ENCODE data around the gene ZNF217. TPM values are rescaled to one million over a fixed set of nuclear protein-coding genes. Genes with fewer than 3 reads are reported as not detected.

ZNF217 gene
- total RNA-seq, 1 experiment from 2014 or later, result 210 TPM

DNA sequence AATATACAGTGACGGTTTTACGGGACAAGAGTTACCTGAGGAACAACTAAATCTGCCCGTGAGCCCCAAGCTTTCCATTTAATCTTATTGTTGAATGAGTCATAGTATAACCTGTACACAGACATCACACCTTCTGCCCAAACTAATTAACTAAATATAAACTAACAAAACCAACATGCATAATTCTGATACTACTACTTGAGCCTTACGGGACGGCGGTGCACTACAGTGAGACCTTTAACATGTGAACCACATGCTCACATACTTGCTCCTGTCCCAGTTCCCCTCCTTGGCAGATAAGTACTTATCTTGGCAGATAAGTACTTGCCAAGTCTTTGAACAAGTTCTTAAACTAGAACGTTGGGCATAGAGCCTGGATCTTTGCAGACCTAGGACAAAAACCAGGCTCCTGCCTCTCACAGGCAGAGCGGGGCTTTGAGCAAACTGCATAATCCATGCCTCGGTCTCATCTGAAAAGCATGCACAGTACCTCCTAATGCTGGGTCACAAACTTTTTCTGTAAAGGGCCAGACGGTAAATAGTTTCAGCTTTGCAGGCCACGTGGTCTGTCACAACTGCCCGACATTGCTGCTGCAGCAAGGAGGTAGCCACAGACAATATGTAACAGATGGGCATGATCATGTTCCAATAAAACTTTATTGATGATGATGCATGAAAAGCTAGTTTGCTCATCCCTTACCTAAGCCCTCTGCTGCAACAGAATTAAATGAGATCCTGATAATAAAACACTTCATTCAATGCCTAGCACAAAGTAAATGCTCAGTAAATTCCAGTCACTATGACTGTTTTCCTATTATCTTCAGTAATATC lies 23.0 kb downstream of the ZNF217 start:
- TF ChIP-seq POLR2AphosphoS5 (IDR thresholded peaks at IDR 0.05; ENCODE audit: low read depth, low read length), result peak; percentile 0; the same call in 1 of the 2 replicates
- TF ChIP-seq, protein P1, sequence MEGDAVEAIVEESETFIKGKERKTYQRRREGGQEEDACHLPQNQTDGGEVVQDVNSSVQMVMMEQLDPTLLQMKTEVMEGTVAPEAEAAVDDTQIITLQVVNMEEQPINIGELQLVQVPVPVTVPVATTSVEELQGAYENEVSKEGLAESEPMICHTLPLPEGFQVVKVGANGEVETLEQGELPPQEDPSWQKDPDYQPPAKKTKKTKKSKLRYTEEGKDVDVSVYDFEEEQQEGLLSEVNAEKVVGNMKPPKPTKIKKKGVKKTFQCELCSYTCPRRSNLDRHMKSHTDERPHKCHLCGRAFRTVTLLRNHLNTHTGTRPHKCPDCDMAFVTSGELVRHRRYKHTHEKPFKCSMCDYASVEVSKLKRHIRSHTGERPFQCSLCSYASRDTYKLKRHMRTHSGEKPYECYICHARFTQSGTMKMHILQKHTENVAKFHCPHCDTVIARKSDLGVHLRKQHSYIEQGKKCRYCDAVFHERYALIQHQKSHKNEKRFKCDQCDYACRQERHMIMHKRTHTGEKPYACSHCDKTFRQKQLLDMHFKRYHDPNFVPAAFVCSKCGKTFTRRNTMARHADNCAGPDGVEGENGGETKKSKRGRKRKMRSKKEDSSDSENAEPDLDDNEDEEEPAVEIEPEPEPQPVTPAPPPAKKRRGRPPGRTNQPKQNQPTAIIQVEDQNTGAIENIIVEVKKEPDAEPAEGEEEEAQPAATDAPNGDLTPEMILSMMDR (IDR thresholded peaks at IDR 0.05), result no peak
- Histone ChIP-seq H3K4me1 (ENCODE audit: control insufficient read depth, insufficient read depth, low read length) (peaks cover 84% of the 10 kb centered on the region), H3K36me3 (ENCODE audit: control insufficient read depth, insufficient read depth, low read length) (peaks cover 64% of the 10 kb centered on the region), H3K27ac (ENCODE audit: low read length) (peak overlapping the region; percentile 66), H3K9me3 (ENCODE audit: control insufficient read depth, insufficient read depth, low read depth, low read length) (no peaks in the 10 kb centered on the region), H3K4me3 (ENCODE audit: low read depth in 2 of 2, low read length in 2 of 2) (no peak overlapping the region), H3K27me3 (ENCODE audit: control insufficient read depth, insufficient read depth, low read length) (no peaks in the 10 kb centered on the region)
- ChIA-PET CTCF (no interaction called here), POLR2A (no interaction called here)
- in situ Hi-C loops (cut with HindIII; ENCODE audit: low pct_unique_long_range_greater_than_20kb, low sequenced_read_pairs), result no loop called here
- intact Hi-C loops (cut with micrococcal nuclease; ENCODE audit: unreplicated experiment), result loop anchor here (10.0 kb wide), 1 partner anchor 494 kb away; no protein-coding TSS in a partner anchor
- DNase-seq (ENCODE audit: low read depth, low spot score) (no peak), ATAC-seq (peak; percentile 38)
- BruUV-seq (replicated peaks), result TSS peak; percentile 10

DNA sequence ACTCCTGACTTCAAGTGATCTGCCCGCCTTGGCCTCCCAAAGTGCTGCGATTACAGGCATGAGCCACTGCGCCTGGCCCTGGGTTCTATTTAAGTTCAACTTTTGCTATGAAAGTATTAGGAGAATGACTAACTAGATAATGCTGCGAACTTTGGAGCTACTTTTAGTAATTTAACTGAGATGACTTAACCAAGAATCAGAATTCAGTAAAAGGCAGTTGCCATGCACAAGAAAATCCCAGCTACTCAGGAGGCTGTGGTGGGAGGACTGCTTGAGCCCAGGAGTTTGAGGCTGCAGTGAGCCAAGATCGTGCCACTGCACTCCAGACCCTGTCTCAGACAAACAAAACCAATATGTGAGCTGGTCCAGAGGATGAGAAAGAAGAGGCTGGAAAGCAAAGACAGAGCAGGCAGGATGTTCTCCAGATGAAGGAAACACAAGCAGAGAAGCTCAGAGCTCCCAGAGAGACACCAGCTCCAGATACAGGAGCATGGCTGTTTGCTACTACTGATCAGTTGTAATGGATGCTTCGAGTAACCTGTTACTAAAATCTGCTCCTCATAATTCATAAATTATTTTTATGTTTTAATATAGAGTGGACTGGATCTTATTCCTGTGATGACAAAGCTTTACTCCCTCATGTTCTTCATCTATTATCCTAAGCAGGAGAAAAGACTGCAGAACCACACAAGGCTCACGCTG lies 23.9 kb downstream of the ZNF217 start:
- no peak for DNase-seq (ENCODE audit: low read depth, low spot score)
- peak overlapping the region; percentile 66 for H3K27ac ChIP-seq (ENCODE audit: low read length)
- no TSS peak for BruUV-seq (replicated peaks)
- H3K27me3 ChIP-seq (ENCODE audit: control insufficient read depth, insufficient read depth, low read length), result no peaks in the 10 kb centered on the region
- POLR2A ChIA-PET, result no interaction called here
- 0 out of 2 replicates have a peak, but pooled peaks have one; percentile 14 for ATAC-seq
- no peak overlapping the region for H3K4me3 ChIP-seq (ENCODE audit: low read depth in 2 of 2, low read length in 2 of 2)
- peaks cover 78% of the 10 kb centered on the region for H3K4me1 ChIP-seq (ENCODE audit: control insufficient read depth, insufficient read depth, low read length)
- TF ChIP-seq, protein P1 (IDR thresholded peaks at IDR 0.05), result no peak
- 0 out of 2 replicates have a peak, but pooled peaks have one; percentile 67 for TF ChIP-seq POLR2AphosphoS5 (IDR thresholded peaks at IDR 0.05; ENCODE audit: low read depth, low read length)
- intact Hi-C loops (cut with micrococcal nuclease; ENCODE audit: unreplicated experiment), result loop anchor here (10.0 kb wide), 1 partner anchor 495 kb away; no protein-coding TSS in a partner anchor
- no peaks in the 10 kb centered on the region for H3K9me3 ChIP-seq (ENCODE audit: control insufficient read depth, insufficient read depth, low read depth, low read length)
- in situ Hi-C loops (cut with HindIII; ENCODE audit: low pct_unique_long_range_greater_than_20kb, low sequenced_read_pairs), result no loop called here
- peaks cover 60% of the 10 kb centered on the region for H3K36me3 ChIP-seq (ENCODE audit: control insufficient read depth, insufficient read depth, low read length)
- CTCF ChIA-PET, result no interaction called here

DNA sequence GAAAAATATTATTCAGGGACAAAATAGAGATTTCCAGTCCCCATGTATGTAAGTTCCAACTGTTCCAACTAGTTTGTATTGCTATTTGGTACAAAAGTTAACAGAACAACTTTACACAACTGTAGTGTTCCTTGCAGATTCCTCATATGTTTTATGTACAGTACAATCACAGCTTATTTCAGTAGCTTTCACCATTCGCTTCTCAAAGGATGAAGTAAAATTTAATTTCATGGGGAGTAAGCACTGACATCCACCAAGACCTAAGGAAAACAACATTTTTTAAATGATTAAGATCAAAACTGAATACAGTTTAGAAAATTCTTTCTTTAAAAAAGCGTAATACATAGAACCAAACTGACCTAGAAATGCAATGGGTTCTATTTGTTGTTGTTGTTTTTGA lies 24.6 kb downstream of the ZNF217 start:
- POLR2A ChIA-PET, result no interaction called here

More for the DNA sequence above, 24.6 kb downstream of the ZNF217 start:
- DNase-seq (ENCODE audit: low read depth, low spot score), result no peak
- in situ Hi-C loops (cut with HindIII; ENCODE audit: low pct_unique_long_range_greater_than_20kb, low sequenced_read_pairs) (no loop called here), intact Hi-C loops (cut with micrococcal nuclease; ENCODE audit: unreplicated experiment) (no loop called here)
- TF ChIP-seq, protein P2, sequence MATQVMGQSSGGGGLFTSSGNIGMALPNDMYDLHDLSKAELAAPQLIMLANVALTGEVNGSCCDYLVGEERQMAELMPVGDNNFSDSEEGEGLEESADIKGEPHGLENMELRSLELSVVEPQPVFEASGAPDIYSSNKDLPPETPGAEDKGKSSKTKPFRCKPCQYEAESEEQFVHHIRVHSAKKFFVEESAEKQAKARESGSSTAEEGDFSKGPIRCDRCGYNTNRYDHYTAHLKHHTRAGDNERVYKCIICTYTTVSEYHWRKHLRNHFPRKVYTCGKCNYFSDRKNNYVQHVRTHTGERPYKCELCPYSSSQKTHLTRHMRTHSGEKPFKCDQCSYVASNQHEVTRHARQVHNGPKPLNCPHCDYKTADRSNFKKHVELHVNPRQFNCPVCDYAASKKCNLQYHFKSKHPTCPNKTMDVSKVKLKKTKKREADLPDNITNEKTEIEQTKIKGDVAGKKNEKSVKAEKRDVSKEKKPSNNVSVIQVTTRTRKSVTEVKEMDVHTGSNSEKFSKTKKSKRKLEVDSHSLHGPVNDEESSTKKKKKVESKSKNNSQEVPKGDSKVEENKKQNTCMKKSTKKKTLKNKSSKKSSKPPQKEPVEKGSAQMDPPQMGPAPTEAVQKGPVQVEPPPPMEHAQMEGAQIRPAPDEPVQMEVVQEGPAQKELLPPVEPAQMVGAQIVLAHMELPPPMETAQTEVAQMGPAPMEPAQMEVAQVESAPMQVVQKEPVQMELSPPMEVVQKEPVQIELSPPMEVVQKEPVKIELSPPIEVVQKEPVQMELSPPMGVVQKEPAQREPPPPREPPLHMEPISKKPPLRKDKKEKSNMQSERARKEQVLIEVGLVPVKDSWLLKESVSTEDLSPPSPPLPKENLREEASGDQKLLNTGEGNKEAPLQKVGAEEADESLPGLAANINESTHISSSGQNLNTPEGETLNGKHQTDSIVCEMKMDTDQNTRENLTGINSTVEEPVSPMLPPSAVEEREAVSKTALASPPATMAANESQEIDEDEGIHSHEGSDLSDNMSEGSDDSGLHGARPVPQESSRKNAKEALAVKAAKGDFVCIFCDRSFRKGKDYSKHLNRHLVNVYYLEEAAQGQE (IDR thresholded peaks at IDR 0.05; ENCODE audit: insufficient read depth in 1 of 2, low read depth in 2 of 2, low read length in 1 of 2), result no peak
- peak; percentile 27 for TF ChIP-seq POLR2AphosphoS5 (IDR thresholded peaks at IDR 0.05; ENCODE audit: low read depth, low read length)
- no peak for TF ChIP-seq TCF7L2 (IDR thresholded peaks at IDR 0.05; ENCODE audit: low read depth, low read length)
- H3K27ac ChIP-seq (ENCODE audit: low read length), result peak overlapping the region; percentile 35; the same call in 1 of the 2 replicates
- no peaks in the 10 kb centered on the region for H3K27me3 ChIP-seq (ENCODE audit: control insufficient read depth, insufficient read depth, low read length)
- no TSS peak for BruUV-seq (replicated peaks)
- H3K36me3 ChIP-seq (ENCODE audit: control insufficient read depth, insufficient read depth, low read length), result peaks cover 54% of the 10 kb centered on the region
- CTCF ChIA-PET, result no interaction called here
- H3K4me1 ChIP-seq (ENCODE audit: control insufficient read depth, insufficient read depth, low read length), result peaks cover 81% of the 10 kb centered on the region
- ATAC-seq, result no peak
- H3K4me3 ChIP-seq (ENCODE audit: low read depth in 2 of 2, low read length in 2 of 2), result no peak overlapping the region
- no peaks in the 10 kb centered on the region for H3K9me3 ChIP-seq (ENCODE audit: control insufficient read depth, insufficient read depth, low read depth, low read length)
